ENCODE data around the gene ENPP6. TPM values are rescaled to one million over a fixed set of nuclear protein-coding genes. Genes with fewer than 3 reads are reported as not detected.

ENPP6 gene
- total and polyA plus RNA-seq, 2 of the 13 experiments (the other 11 are each of a cell fraction or from before 2014, with no cell fraction given): not detected

DNA sequence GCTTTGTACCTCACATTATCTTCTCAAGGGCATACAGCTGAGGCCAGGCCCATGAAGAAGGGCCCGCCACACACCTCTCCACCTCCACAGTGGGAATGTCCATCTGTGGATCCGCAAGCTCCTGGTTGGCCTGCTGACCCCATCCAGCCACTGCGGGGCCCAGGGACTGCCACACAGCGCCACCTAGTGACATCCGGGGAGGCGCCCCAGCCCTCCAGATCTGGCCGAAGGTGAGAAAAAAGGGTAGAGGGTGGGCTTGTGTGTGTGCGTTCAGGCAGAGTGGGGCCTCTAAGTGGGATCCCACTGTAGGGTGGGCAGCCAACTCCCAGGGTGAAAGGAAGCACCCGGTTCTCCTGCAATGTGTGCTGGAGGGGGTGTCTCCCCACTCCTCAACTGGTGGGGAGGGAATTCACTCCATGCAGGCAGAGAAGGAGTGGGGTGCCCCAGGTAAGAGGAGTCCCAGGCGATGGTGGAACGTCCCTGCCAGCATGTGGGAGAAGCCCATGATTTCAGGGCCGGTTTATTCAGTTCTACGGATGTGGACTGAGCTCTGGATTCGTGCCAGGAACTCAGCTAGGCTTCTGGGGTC lies 117.3 kb downstream of the ENPP6 start:
- no TSS peak for BruUV-seq (replicated peaks)
- H3K36me3 ChIP-seq (replicated peaks in 1 of 2; ENCODE audit: control insufficient read depth in 1 of 2, insufficient read depth in 2 of 2, low read length in 2 of 2): no peaks in the 10 kb centered on the region
- no peak for ATAC-seq
- ChIA-PET CTCF (ENCODE audit: low intra/inter-chr PET ratio, low total read pairs) (no interaction called here), POLR2A (no interaction called here)
- no peak overlapping the region for H3K27ac ChIP-seq (ENCODE audit: extremely low read length, insufficient read depth, low read length)
- H3K27me3 ChIP-seq (ENCODE audit: control insufficient read depth in 1 of 2, insufficient read depth in 2 of 2, low read length in 2 of 2): peaks cover 0 to 3% of the 10 kb centered on the region in 2 experiments; a peak in 1 of 5 replicates
- H3K4me2 ChIP-seq (ENCODE audit: low read depth, low read length): no peak overlapping the region
- in situ Hi-C loops (cut with HindIII; ENCODE audit: extremely low pct_ligation_motif_present, low pct_unique_long_range_greater_than_20kb) (no loop called here), intact Hi-C loops (cut with micrococcal nuclease; ENCODE audit: unreplicated experiment) (no loop called here)
- DNase-seq (ENCODE audit: low spot score): no peak
- peaks cover 8% of the 10 kb centered on the region for H3K9me3 ChIP-seq (ENCODE audit: low read length)
- peaks cover 41% of the 10 kb centered on the region for H3K4me1 ChIP-seq (ENCODE audit: insufficient read depth, low read length)
- TF ChIP-seq, protein P1, sequence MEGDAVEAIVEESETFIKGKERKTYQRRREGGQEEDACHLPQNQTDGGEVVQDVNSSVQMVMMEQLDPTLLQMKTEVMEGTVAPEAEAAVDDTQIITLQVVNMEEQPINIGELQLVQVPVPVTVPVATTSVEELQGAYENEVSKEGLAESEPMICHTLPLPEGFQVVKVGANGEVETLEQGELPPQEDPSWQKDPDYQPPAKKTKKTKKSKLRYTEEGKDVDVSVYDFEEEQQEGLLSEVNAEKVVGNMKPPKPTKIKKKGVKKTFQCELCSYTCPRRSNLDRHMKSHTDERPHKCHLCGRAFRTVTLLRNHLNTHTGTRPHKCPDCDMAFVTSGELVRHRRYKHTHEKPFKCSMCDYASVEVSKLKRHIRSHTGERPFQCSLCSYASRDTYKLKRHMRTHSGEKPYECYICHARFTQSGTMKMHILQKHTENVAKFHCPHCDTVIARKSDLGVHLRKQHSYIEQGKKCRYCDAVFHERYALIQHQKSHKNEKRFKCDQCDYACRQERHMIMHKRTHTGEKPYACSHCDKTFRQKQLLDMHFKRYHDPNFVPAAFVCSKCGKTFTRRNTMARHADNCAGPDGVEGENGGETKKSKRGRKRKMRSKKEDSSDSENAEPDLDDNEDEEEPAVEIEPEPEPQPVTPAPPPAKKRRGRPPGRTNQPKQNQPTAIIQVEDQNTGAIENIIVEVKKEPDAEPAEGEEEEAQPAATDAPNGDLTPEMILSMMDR (CRISPR knock-in tag; IDR thresholded peaks at IDR 0.05): peak; percentile 36
- no peak for TF ChIP-seq ZNF33A (CRISPR knock-in tag; IDR thresholded peaks at IDR 0.05; ENCODE audit: borderline replicate concordance)
- no peak for TF ChIP-seq KDM2A (CRISPR knock-in tag; IDR thresholded peaks at IDR 0.05; ENCODE audit: borderline replicate concordance, low read depth)
- TF ChIP-seq SMC3 (IDR thresholded peaks at IDR 0.05; ENCODE audit: low read length): no peak
- TF ChIP-seq, protein P2, sequence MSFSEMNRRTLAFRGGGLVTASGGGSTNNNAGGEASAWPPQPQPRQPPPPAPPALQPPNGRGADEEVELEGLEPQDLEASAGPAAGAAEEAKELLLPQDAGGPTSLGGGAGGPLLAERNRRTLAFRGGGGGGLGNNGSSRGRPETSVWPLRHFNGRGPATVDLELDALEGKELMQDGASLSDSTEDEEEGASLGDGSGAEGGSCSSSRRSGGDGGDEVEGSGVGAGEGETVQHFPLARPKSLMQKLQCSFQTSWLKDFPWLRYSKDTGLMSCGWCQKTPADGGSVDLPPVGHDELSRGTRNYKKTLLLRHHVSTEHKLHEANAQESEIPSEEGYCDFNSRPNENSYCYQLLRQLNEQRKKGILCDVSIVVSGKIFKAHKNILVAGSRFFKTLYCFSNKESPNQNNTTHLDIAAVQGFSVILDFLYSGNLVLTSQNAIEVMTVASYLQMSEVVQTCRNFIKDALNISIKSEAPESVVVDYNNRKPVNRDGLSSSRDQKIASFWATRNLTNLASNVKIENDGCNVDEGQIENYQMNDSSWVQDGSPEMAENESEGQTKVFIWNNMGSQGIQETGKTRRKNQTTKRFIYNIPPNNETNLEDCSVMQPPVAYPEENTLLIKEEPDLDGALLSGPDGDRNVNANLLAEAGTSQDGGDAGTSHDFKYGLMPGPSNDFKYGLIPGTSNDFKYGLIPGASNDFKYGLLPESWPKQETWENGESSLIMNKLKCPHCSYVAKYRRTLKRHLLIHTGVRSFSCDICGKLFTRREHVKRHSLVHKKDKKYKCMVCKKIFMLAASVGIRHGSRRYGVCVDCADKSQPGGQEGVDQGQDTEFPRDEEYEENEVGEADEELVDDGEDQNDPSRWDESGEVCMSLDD (CRISPR knock-in tag; IDR thresholded peaks at IDR 0.05; ENCODE audit: borderline replicate concordance): no peak
- H2AFZ ChIP-seq (ENCODE audit: low read length): no peak overlapping the region
- no peaks in the 10 kb centered on the region for H3K79me2 ChIP-seq (ENCODE audit: insufficient read depth, low read length)
- H3K4me3 ChIP-seq (replicated peaks in 1 of 3; ENCODE audit: insufficient read depth in 1 of 3, low read depth in 2 of 3, low read length in 3 of 3): no peak overlapping the region
- no peak for FAIRE-seq
- H3K9ac ChIP-seq (ENCODE audit: insufficient read depth, low read depth, low read length): no peak overlapping the region
- 56% methylated on average over 11 of the region's 14 CpGs for WGBS (ENCODE audit: low lambda C conversion rate)
- H4K20me1 ChIP-seq (ENCODE audit: insufficient read depth, low read length): no peaks in the 10 kb centered on the region

All from HepG2 (cell line).